Skin of body (tissue), 2 donors: Measurements from ENCODE around the gene SBSN. TPM values are rescaled to one million over a fixed set of nuclear protein-coding genes. Genes with fewer than 3 reads are reported as not detected.
A peak's percentile ranks its signal among the peaks of the same experiment; 100 is the strongest.

ENCODE experiments used
- DNase-seq: peaks from one replicate; lab custom pipeline; 2025; lab: John Stamatoyannopoulos, UW
- total RNA-seq: library from RNA; depleted of rRNA; stranded (reverse); fragments of >200 nt; gene quantifications from one replicate; pipeline ENCODE4 v1.2.3, GENCODE V29; 2014

The SBSN gene
- total RNA-seq, 1 donor from 2014 or later: 197 TPM

- no peak for DNase-seq
Observed at GRCh38 chr19:35509018-35509652, 19.0 kb downstream of the SBSN start.

GRCh38 chr19:35508129-35508528 is 20.0 kb downstream of the SBSN start:
- no peak for DNase-seq

GRCh38 chr19:35507561-35507960 is 20.6 kb downstream of the SBSN start:
- DNase-seq: no peak

- DNase-seq: no peak
Observed at GRCh38 chr19:35506011-35506410, 22.1 kb downstream of the SBSN start.

- DNase-seq: no peak
Observed at GRCh38 chr19:35502751-35503150, 25.4 kb downstream of the SBSN start.

GRCh38 chr19:35501684-35502083 is 26.4 kb downstream of the SBSN start:
- DNase-seq: no peak

GRCh38 chr19:35500611-35501010 is 27.5 kb downstream of the SBSN start:
- no peak for DNase-seq

GRCh38 chr19:35498984-35499527 is 29.1 kb downstream of the SBSN start:
- no peak for DNase-seq

GRCh38 chr19:35498220-35498619 is 29.9 kb downstream of the SBSN start:
- no peak for DNase-seq

GRCh38 chr19:35497406-35497805 is 30.7 kb downstream of the SBSN start:
- no peak for DNase-seq

GRCh38 chr19:35495107-35496064 is 32.7 kb downstream of the SBSN start:
- peak; percentile 36 for DNase-seq

- no peak for DNase-seq
Observed at GRCh38 chr19:35493971-35494370, 34.1 kb downstream of the SBSN start.

- DNase-seq: no peak
Observed at GRCh38 chr19:35491836-35492360, 36.2 kb downstream of the SBSN start.

- no peak for DNase-seq
Observed at GRCh38 chr19:35490364-35490763, 37.7 kb downstream of the SBSN start, which contains the start of gene KRTDAP. Gene KRTDAP (minus strand): TSS chr19:35490464. CDS start chr19:35490442, 22 bp downstream.

- DNase-seq: no peak
Observed at GRCh38 chr19:35488677-35489076, 39.4 kb downstream of the SBSN start.

GRCh38 chr19:35487656-35488182 is 40.4 kb downstream of the SBSN start:
- no peak for DNase-seq

- DNase-seq: no peak
Observed at GRCh38 chr19:35486268-35486708, 41.8 kb downstream of the SBSN start.

GRCh38 chr19:35484252-35485036 is 43.7 kb downstream of the SBSN start:
- no peak for DNase-seq

GRCh38 chr19:35483089-35483488 is 45.0 kb downstream of the SBSN start:
- DNase-seq: no peak

- DNase-seq: no peak
Observed at GRCh38 chr19:35478794-35479677, 49.1 kb downstream of the SBSN start.
